ENCODE data around the gene OR2AK2. TPM values are rescaled to one million over a fixed set of nuclear protein-coding genes. Genes with fewer than 3 reads are reported as not detected.

The OR2AK2 gene
- total RNA-seq, 4 donors from 2014 or later = not detected

DNA sequence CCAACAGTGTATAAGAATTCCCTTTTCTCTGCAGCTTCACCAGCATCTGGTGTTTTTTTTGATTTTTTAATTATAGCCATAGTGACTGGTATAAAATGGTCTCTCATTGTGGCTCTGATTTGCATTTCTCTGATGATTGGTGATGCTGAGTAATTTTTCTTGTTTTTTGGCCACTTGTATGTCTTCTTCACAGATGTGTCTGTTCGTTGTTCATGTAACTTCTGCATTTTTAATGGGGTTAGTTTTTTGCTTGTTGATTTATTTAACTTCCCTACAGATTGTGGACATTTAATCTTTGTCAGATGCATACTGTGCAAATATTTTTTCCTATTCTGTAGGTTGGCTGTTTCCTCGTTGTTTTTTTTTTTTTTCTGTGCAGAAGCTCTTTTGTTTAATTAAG, 28.0 kb downstream of the OR2AK2 start:
- Histone ChIP-seq H3K27ac (no peak overlapping the region), H3K36me3 (no peaks in the 10 kb centered on the region), H3K4me1 (no peaks in the 10 kb centered on the region), H3K27me3 (no peaks in the 10 kb centered on the region), H3K9me3 (no peaks in the 10 kb centered on the region), H3K4me3 (no peak overlapping the region)
- TF ChIP-seq, protein P1, sequence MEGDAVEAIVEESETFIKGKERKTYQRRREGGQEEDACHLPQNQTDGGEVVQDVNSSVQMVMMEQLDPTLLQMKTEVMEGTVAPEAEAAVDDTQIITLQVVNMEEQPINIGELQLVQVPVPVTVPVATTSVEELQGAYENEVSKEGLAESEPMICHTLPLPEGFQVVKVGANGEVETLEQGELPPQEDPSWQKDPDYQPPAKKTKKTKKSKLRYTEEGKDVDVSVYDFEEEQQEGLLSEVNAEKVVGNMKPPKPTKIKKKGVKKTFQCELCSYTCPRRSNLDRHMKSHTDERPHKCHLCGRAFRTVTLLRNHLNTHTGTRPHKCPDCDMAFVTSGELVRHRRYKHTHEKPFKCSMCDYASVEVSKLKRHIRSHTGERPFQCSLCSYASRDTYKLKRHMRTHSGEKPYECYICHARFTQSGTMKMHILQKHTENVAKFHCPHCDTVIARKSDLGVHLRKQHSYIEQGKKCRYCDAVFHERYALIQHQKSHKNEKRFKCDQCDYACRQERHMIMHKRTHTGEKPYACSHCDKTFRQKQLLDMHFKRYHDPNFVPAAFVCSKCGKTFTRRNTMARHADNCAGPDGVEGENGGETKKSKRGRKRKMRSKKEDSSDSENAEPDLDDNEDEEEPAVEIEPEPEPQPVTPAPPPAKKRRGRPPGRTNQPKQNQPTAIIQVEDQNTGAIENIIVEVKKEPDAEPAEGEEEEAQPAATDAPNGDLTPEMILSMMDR (IDR thresholded peaks at IDR 0.05 in 4 of 5, conservative IDR thresholded peaks at IDR 0.05 in 1 of 5) = no peak
- TF ChIP-seq POLR2A (IDR thresholded peaks at IDR 0.05) = no peak
- intact Hi-C loops (cut with DNase I; ENCODE audit: low total_unique reads) = no loop called here
- in situ Hi-C loops (cut with MboI; ENCODE audit: low sequenced_read_pairs in 4 of 4) = no loop called here
- ATAC-seq (no peak), DNase-seq (no peak)

DNA sequence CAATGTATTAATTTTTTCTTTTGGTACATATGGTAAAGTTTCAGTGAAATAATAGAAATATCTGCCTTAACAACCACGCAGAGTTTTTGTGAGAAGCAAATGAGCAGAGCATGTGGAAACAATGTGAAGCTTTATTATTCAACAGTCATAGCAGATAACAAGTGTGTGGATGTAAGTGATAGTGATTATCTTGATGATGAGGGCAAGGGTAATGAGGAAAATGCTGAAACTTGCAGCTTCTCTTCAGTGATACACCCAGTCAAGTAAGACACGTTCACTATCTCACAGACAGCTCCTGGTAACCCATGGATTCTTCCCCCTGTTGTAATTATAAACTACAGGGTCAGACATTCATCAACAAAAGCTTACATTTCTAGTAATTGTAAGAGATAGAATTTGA, 33.8 kb downstream of the OR2AK2 start:
- no peaks in the 10 kb centered on the region for H3K36me3 ChIP-seq
- ATAC-seq = no peak
- no peak overlapping the region for H3K27ac ChIP-seq
- H3K9me3 ChIP-seq = no peaks in the 10 kb centered on the region
- no peak for TF ChIP-seq POLR2A (IDR thresholded peaks at IDR 0.05)
- TF ChIP-seq, protein P1 (IDR thresholded peaks at IDR 0.05 in 4 of 5, conservative IDR thresholded peaks at IDR 0.05 in 1 of 5) = no peak
- H3K27me3 ChIP-seq = no peaks in the 10 kb centered on the region
- intact Hi-C loops (cut with DNase I; ENCODE audit: low total_unique reads) = no loop called here
- DNase-seq = no peak
- in situ Hi-C loops (cut with MboI; ENCODE audit: low sequenced_read_pairs in 4 of 4) = no loop called here
- H3K4me1 ChIP-seq = no peaks in the 10 kb centered on the region
- H3K4me3 ChIP-seq = no peak overlapping the region

DNA sequence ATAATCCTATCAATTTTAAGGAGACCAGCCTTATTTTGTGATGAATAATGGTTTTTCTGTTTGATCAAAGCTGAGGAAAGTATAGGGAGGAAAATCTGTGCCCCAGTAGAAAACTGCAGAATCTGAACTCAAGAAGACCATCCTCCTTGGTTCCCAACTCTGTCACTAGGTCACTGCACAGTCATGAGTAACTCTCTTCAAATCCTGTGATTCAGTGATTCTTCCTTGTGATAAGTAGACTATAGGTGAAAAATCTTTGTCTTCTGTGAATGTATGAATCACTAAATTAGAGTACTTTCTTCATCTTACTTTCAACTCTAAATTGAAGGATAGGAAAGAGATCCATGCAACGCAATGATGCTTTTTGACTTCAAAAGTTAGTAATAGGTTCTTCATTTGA, 35.1 kb downstream of the OR2AK2 start:
- Histone ChIP-seq H3K27ac (no peak overlapping the region), H3K27me3 (no peaks in the 10 kb centered on the region), H3K4me3 (no peak overlapping the region), H3K9me3 (no peaks in the 10 kb centered on the region), H3K4me1 (no peaks in the 10 kb centered on the region), H3K36me3 (no peaks in the 10 kb centered on the region)
- no peak for DNase-seq
- intact Hi-C loops (cut with DNase I; ENCODE audit: low total_unique reads) (no loop called here), in situ Hi-C loops (cut with MboI; ENCODE audit: low sequenced_read_pairs in 4 of 4) (no loop called here)
- no peak for ATAC-seq
- TF ChIP-seq, protein P1 (IDR thresholded peaks at IDR 0.05 in 4 of 5, conservative IDR thresholded peaks at IDR 0.05 in 1 of 5) = no peak
- no peak for TF ChIP-seq POLR2A (IDR thresholded peaks at IDR 0.05)

DNA sequence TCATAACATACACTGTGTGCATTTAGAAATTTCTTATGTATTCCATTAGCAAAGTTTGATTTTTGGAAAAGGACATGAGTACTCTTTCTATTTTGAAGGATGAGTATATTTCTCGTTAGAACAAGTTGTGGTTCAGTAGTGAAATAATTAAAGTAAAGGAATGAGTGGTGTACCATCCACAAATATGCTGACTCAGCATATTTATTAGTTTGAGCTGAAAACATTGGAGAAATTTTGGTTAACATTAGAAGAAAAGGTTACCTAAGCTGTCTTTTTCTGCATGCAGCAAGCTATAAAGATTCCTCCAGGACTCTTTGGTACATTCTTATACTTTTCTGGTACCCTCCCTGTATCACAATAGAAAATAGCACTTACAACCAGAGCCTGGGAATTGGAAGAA, 42.7 kb downstream of the OR2AK2 start:
- no peaks in the 10 kb centered on the region for H3K36me3 ChIP-seq
- H3K4me3 ChIP-seq = no peak overlapping the region
- in situ Hi-C loops (cut with MboI; ENCODE audit: low sequenced_read_pairs in 4 of 4) = no loop called here
- TF ChIP-seq, protein P1 (IDR thresholded peaks at IDR 0.05 in 4 of 5, conservative IDR thresholded peaks at IDR 0.05 in 1 of 5) = no peak
- no peak for TF ChIP-seq POLR2A (IDR thresholded peaks at IDR 0.05)
- DNase-seq = no peak
- no peak for ATAC-seq
- H3K9me3 ChIP-seq = no peaks in the 10 kb centered on the region
- intact Hi-C loops (cut with DNase I; ENCODE audit: low total_unique reads) = no loop called here
- no peaks in the 10 kb centered on the region for H3K4me1 ChIP-seq
- no peaks in the 10 kb centered on the region for H3K27me3 ChIP-seq
- H3K27ac ChIP-seq = no peak overlapping the region

DNA sequence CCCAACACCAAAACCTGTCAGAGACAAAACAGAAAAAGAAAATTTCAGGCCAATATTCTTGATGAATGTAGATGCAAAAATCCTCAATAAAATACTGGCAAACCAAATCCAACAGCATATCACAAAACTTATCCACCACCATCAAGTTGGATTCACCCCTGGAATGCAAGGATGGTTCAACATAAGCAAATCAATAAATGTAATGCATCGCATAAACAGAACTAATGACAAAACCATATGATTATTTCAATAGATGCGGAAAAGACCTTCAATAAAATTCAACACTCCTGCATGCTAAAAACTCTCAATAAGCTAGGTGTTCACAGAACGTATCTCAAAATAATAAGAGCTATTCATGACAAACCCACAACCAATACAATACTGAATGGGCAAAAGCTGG, 44.6 kb downstream of the OR2AK2 start:
- TF ChIP-seq, protein P1 (IDR thresholded peaks at IDR 0.05 in 4 of 5, conservative IDR thresholded peaks at IDR 0.05 in 1 of 5) = no peak
- TF ChIP-seq POLR2A (IDR thresholded peaks at IDR 0.05) = no peak
- in situ Hi-C loops (cut with MboI; ENCODE audit: low sequenced_read_pairs in 4 of 4) (no loop called here), intact Hi-C loops (cut with DNase I; ENCODE audit: low total_unique reads) (no loop called here)
- Histone ChIP-seq H3K4me3 (no peak overlapping the region), H3K27me3 (no peaks in the 10 kb centered on the region), H3K9me3 (no peaks in the 10 kb centered on the region), H3K4me1 (no peaks in the 10 kb centered on the region), H3K27ac (no peak overlapping the region), H3K36me3 (no peaks in the 10 kb centered on the region)
- DNase-seq = no peak
- no peak for ATAC-seq
